NCI-H2107 treated with DMSO at 0.1 percent for 48 hours (cell line): ENCODE results near the gene ARL15.

ENCODE experiments used
- DNase-seq: peaks from one replicate; lab custom pipeline; 2025; ENCODE audit not compliant: unreplicated experiment; lab: John Stamatoyannopoulos, UW

ARL15 gene

DNA sequence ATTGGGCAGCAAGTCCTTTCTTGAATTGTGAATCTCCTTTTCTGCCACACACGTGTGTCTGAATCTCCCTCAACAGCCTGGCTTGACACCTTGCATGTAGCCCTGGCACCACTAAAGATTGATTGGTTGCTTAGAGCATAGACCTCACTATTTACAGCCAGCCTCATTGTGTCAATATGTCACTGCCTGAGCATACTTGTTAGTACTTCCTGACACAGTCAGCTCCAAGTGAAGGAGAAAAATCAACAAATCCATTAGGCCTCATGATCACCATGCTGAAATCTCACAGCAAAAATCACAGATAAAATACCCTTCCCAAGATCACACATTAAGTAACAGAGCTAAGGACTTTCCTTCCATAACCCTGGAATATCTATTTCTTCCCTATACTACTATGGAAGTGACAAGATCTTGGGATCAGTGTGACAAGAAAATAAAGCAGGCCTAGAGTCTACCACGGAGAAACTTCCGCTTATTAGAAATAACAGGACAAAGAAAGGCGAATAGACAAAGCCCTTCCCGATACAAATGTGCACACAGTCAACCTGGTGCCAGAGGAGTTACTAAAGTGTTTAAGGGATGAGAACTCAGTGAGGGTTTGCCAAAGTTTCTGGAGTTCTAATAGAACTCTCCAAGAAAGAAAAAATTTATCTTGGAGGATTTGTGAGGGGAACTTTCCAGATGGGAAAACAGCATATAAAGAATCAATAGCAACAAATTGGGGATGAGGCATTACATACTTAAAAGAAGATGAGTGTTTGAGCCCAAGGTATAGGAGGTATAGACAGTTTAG is 5.6 kb upstream of the ARL15 start:
- DNase-seq = no peak

GRCh38 chr5:54313311-54314270 is 3.2 kb upstream of the ARL15 start:
- DNase-seq = no peak

DNA sequence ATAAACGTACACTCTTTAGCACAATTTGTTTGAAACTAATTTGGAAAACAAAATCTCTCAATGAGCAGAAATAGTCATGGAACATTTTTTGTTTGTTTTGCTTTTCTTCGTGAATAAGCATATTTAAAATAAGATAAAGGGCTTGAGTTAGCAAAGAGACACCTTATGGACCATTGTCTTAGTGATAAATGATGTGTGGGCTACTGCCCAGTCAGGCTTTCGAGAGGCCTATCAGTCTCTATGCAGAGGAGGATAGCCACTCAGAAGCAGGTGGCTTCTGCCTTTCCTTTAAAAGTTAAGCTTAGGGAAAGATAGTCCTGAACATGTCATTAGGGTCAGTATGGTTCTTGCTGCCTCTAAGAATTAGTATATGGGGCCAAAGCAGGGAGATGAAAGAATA is 2.1 kb upstream of the ARL15 start:
- DNase-seq = no peak

DNA sequence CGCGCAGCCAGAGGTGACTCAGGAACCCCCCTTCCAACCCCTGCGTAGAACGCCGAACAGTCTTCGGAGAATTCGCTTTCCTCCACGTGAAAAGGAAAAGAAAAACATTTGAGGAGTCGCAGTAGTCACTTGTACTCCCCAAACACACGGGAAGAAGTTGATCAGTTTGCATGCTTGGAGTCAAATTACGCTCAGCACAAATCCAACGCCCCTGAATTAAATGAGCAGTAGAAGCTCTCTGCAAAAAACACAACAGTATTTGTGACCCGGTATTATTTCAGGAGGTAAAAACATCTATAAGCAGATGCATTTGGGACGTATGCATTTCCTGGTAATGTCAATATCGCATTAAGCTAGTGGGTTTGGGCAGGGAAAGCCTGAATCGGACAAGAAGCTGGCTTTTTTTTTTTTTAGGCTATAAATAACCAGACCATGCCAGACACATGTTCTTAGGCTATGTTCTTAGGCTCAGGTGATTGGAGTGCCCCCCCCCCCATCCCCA is 854 bp upstream of the ARL15 start:
- DNase-seq = peak; percentile 11

DNA sequence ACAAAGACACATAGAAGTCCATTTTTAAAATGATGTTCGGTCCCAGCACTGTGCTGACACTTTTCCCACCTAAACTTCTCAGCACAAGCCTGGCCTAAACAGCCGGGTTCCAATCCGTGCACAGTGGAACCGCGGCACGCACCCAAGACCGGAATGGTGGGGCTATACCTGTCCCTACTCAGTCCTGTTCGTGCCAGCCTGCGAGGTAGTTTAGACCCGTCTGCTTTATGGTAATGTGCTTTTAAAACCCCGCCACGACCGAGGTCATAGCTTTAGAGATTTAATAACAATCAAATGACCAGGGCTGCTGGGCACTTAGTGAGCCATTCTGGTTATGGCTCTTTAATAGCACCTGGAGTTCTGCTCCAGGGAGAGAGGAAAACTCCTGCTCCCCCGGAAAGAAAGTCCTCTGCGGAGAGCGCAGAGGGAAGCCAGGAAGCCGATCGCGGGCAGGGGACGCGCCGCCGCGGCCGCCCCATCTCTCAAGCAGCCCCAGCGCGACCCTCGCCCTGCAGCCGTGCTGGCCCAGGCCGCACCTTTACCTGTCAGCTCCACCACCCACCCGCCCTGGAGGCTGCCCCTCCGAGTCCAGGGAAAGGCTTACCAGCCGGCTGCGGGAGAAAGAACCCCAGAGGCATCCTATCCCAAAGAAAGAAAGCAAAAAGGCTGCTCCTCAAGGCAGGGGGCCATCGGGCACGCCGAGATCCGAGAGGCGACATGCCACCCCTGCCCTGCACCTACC is 511 bp downstream of the ARL15 start:
- DNase-seq = no peak

DNA sequence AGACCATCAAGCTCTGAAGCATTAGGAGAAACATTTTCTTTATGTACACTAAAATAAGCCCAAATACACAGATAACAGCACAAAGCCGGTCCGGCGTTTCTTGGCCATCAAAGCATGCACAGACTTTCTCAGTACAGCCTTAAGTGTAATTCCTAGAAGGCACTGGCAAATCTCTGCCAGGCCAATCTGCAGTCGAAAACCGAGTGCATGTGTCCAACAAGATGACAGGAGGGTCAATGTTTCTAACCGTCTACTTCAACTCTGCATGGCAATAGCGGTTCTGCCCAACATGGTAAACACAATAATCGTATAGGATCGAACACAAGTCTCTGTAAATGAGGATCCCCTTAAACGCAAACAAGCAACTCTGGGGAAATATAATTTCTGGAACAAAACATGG is 1.1 kb downstream of the ARL15 start:
- DNase-seq = no peak

- DNase-seq = no peak
Measured at GRCh38 chr5:54307583-54307982, 2.8 kb downstream of the ARL15 start.

- no peak for DNase-seq
Measured at GRCh38 chr5:54306893-54307292, 3.5 kb downstream of the ARL15 start.

- DNase-seq = no peak
Measured at GRCh38 chr5:54305737-54306136, 4.6 kb downstream of the ARL15 start.

DNA sequence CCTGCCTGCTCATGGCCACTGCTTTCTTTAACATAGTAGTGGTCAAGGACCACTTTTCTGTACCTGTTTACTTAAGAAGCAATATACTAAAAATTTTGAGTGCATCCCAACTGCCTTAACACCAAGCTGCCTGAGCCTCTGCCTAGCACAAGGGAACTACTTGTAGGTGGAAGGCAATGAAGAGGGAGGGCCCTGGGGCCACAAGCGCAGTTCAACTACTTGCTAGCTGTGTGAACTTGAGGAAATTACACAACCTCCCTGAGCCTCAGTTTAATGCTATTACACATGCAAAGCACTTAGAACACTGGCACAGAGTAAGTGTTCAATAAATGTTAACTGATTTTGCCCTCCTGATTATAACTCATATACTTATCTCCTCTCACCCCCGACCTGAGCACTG is 6.3 kb downstream of the ARL15 start:
- no peak for DNase-seq

- DNase-seq = no peak
Measured at GRCh38 chr5:54302267-54302687, 8.1 kb downstream of the ARL15 start.

DNA sequence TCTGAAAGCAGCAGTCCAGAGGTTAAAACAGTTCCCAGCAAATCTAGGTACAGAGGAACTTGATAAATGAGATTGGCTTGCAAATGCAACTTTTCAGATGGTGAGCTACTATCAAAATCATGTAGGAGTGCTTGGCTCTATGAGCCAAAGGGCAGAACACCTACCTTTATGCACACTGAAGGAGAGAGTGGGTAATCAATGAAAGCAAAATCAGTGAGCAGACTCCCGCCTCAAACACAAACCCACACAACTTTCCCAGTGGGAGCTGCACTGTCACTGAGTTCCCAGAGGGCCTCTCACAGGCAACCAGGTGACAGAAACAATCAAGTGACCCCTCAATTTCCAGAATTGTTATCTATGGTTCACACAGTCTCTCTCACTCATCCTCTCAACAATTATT is 8.5 kb downstream of the ARL15 start:
- DNase-seq = no peak

DNA sequence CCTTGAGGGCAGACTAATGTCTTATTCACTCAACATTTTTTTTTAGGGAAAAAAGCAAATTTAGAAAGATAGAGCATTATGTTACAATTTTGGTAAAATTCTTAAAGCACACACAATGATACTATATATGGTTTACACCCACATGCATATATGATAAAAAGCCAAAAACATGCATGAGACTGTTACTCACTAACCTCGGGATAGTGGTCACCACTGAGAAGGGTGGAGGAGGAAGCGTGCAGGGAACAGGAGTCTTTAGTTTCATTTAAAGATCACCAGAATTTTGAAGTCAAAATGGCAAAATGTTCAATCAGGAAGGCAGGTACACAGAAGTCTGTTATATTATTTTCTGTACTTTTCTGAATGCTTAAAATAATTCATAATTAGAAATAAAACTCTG is 9.2 kb downstream of the ARL15 start:
- DNase-seq = no peak

DNA sequence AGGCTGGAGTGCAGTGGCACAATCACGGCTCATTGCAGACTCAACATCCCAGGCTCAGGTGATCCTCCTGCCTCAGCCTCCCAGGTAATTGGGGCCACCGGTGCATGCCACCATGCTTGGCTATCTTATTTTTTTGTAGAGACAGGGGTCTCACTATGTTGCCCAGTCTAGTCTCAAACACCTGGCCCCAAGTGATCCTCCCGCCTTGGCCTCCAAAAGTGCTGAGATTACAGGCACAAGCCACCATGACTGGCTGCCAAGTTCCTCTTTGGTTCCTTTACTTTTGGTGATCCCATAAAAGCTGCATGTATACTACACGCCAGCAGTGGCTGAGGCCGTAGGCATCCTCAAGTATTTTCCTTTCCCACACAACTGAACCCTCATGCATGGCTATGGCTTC is 11.4 kb downstream of the ARL15 start:
- DNase-seq = no peak

GRCh38 chr5:54296386-54296785 is 14.0 kb downstream of the ARL15 start:
- no peak for DNase-seq

- DNase-seq = no peak
Measured at GRCh38 chr5:54295651-54296276, 14.6 kb downstream of the ARL15 start.

DNA sequence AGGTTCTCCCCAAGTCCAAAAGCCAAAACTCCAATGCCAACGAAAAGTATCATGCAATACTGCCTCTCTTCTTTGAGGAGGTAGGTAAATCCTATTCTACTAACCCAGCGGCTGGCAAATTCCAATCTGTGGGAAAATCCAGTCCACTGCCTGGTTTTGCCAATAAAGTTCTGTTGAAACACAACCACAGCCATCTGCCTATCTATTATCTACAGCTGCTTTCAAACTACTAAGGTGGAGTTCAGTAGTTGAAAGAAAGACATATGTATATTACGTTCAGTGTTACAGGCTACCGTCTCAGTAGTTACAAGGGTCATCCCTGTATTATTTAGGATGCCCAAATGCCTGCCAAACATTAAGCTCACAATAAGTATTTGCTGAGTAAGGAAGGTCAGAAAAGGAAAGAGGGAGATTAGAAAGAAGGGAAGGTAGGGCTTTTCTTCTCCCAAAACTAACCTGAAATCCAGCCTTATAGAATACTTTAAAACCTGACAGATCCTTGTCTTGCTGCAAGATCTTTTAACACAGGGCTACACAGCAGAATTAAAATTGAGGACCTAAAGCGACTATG is 16.2 kb downstream of the ARL15 start:
- no peak for DNase-seq

GRCh38 chr5:54292866-54293265 is 17.5 kb downstream of the ARL15 start:
- DNase-seq = no peak

- no peak for DNase-seq
Measured at GRCh38 chr5:54291498-54291897, 18.9 kb downstream of the ARL15 start.

DNA sequence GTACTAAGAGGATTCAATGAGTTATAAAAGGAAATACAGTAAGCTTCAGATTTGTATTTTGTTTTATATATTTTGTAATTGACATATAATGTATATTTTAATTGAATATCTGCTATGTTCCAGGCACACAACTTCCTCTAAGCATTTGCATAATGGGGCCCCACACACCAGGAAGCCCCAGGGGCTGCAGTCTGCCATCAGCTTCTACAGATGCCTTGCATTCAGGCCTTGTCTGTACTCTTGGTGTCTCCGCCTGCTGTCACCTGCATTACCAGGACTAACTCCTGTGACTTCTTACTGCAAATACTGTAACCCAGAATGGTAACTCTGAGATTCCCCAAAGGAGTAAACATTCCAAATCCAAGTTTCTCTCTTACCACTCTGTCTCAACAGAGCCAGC is 20.6 kb downstream of the ARL15 start:
- no peak for DNase-seq
